H1 (cell line): ENCODE data around the gene SLC3A2. TPM values are rescaled to one million over a fixed set of nuclear protein-coding genes. Genes with fewer than 3 reads are reported as not detected.

ENCODE experiments used
- CTCF ChIA-PET: fragments of 300-600 bp; sonication (Branson Sonifier 250); formaldehyde crosslinking; loops from one replicate; lab custom pipeline; 2021; ENCODE audit not compliant: partially characterized antibody; lab: Charles Lee
- POLR2A ChIA-PET: fragments of 300-600 bp; sonication (Branson Sonifier 250); formaldehyde crosslinking; loops from one replicate; lab custom pipeline; 2021; ENCODE audit warnings: inconsistent platforms; ENCODE audit not compliant: partially characterized antibody; lab: Charles Lee
- DNase-seq, 2 experiments: peaks; one replicate each; pipeline versions ENCODE4 v3.0.0 to v3.0.0-alpha.2; 2010 to 2022; ENCODE audit warnings: low spot score in 2 of 2, low read depth in 1 of 2, mixed read lengths in 1 of 2
- FAIRE-seq: peaks from 2 replicates; lab custom pipeline; 2011; peaks lifted over from hg19 to GRCh38; lab: Jason Lieb, UNC
- H2AFZ ChIP-seq: 2 replicates; pipeline ENCODE4 v1.8.1; 2012; ENCODE audit warnings: low read length, inconsistent platforms
- H2AK5ac ChIP-seq: 2 replicates; pipeline ENCODE4 v1.6.1; 2013; ENCODE audit warnings: low read depth, low read length
- H2BK120ac ChIP-seq: replicated peaks from 2 replicates; pipeline ENCODE3; 2013; ENCODE audit warnings: low read depth, low read length, inconsistent platforms
- H2BK12ac ChIP-seq: 2 replicates; pipeline ENCODE4 v1.6.1; 2013; ENCODE audit warnings: low read depth, low read length
- H2BK15ac ChIP-seq: 2 replicates; pipeline ENCODE4 v1.6.1; 2013; ENCODE audit warnings: low read length
- H2BK20ac ChIP-seq: 2 replicates; pipeline ENCODE4 v1.6.1; 2013; ENCODE audit warnings: low read length
- H2BK5ac ChIP-seq: 2 replicates; pipeline ENCODE4 v1.6.1; 2013; ENCODE audit warnings: low read depth, low read length
- H3K14ac ChIP-seq: 2 replicates; pipeline ENCODE4 v1.6.1; 2013; ENCODE audit warnings: inconsistent platforms; ENCODE audit not compliant: insufficient read length
- H3K18ac ChIP-seq: 2 replicates; pipeline ENCODE4 v1.6.1; 2013; ENCODE audit warnings: low read length; ENCODE audit errors: extremely low read depth
- H3K23ac ChIP-seq: 2 replicates; pipeline ENCODE4 v1.6.1; 2013; ENCODE audit warnings: inconsistent platforms; ENCODE audit not compliant: insufficient read length
- H3K23me2 ChIP-seq: 2 replicates; pipeline ENCODE4 v1.6.1; 2013; ENCODE audit warnings: low read depth, low read length
- H3K27ac ChIP-seq: 2 replicates; pipeline ENCODE4 v1.6.1; 2011; ENCODE audit warnings: low read depth, low read length, inconsistent platforms
- H3K27me3 ChIP-seq, 4 experiments: replicated peaks in 1 of 4; 1 replicate in 1 of 4; 2 replicates in 3 of 4; pipeline versions ENCODE4 v1.6.1 to v1.8.1; 2011 to 2013; ENCODE audit warnings: low read length in 3 of 4, mild to moderate bottlenecking in 3 of 4, inconsistent platforms in 2 of 4, mixed read lengths in 2 of 4, moderate library complexity in 1 of 4; ENCODE audit not compliant: control insufficient read depth in 3 of 4, insufficient read depth in 3 of 4; ENCODE audit errors: extremely low read depth in 1 of 4
- H3K36me3 ChIP-seq, 4 experiments: 2 replicates each; pipeline versions ENCODE4 v1.6.1 to v1.8.1; 2011 to 2013; ENCODE audit warnings: mild to moderate bottlenecking in 4 of 4, low read length in 3 of 4, moderate library complexity in 2 of 4, control low read depth in 1 of 4, inconsistent platforms in 1 of 4; ENCODE audit not compliant: insufficient read depth in 4 of 4, control insufficient read depth in 2 of 4
- H3K4ac ChIP-seq: replicated peaks from 2 replicates; pipeline ENCODE3; 2013; ENCODE audit warnings: low read length, low read depth, mixed read lengths, inconsistent platforms; ENCODE audit not compliant: insufficient read length
- H3K4me1 ChIP-seq, 4 experiments: replicated peaks in 1 of 4; 1 replicate in 1 of 4; 2 replicates in 3 of 4; pipeline versions ENCODE4 v1.6.1 to v1.8.1; 2011 to 2013; ENCODE audit warnings: low read length in 3 of 4, inconsistent platforms in 2 of 4, mixed read lengths in 1 of 4; ENCODE audit not compliant: insufficient read depth in 4 of 4, control insufficient read depth in 3 of 4
- H3K4me2 ChIP-seq, 2 experiments: 2 replicates each; pipeline versions ENCODE4 v1.6.1 to v1.8.1; 2011 to 2013; ENCODE audit warnings: low read depth in 2 of 2, low read length in 2 of 2, control low read depth in 1 of 2, inconsistent platforms in 1 of 2, mild to moderate bottlenecking in 1 of 2; ENCODE audit not compliant: insufficient read depth in 1 of 2
- H3K4me3 ChIP-seq, 4 experiments: fragments of 200-600, 300-600 bp in 1 of 4; sonication (generic), shearing (Covaris generic), sonication (Bioruptor Twin) in 1 of 4; 2 replicates each; pipeline versions ENCODE4 v1.5.1 to v1.8.1; 2011 to 2016; ENCODE audit warnings: low read length in 4 of 4, low read depth in 3 of 4, control low read depth in 2 of 4, inconsistent platforms in 2 of 4, mild to moderate bottlenecking in 2 of 4, mixed read lengths in 1 of 4, moderate library complexity in 1 of 4; ENCODE audit not compliant: insufficient read depth in 2 of 4; ENCODE audit errors: extremely low read depth in 1 of 4
- H3K56ac ChIP-seq: replicated peaks from 2 replicates; pipeline ENCODE3; 2013; ENCODE audit warnings: low read depth, mild to moderate bottlenecking, mixed read lengths, low read length, inconsistent platforms; ENCODE audit not compliant: insufficient read length
- H3K79me1 ChIP-seq: 2 replicates; pipeline ENCODE4 v1.6.1; 2013; ENCODE audit warnings: low read depth, low read length, control low read depth
- H3K79me2 ChIP-seq, 2 experiments: 2 replicates each; pipeline versions ENCODE4 v1.6.1 to v1.8.1; 2012 to 2013; ENCODE audit warnings: low read length in 2 of 2, mild to moderate bottlenecking in 2 of 2, inconsistent platforms in 1 of 2; ENCODE audit not compliant: insufficient read depth in 2 of 2, control insufficient read depth in 1 of 2
- H3K9ac ChIP-seq, 4 experiments: replicated peaks in 1 of 4; 1 replicate in 1 of 4; 2 replicates in 3 of 4; pipeline versions ENCODE4 v1.6.1 to v1.8.1; 2011 to 2013; ENCODE audit warnings: low read depth in 3 of 4, low read length in 3 of 4, control low read depth in 2 of 4, mild to moderate bottlenecking in 2 of 4, moderate library complexity in 2 of 4, inconsistent platforms in 1 of 4; ENCODE audit errors: extremely low read depth in 1 of 4
- H3K9me3 ChIP-seq, 2 experiments: 2 replicates each; pipeline versions ENCODE4 v1.6.1 to v1.8.1; 2012 to 2013; ENCODE audit warnings: mild to moderate bottlenecking in 2 of 2, moderate library complexity in 2 of 2, control low read depth in 1 of 2, inconsistent platforms in 1 of 2, low read depth in 1 of 2, low read length in 1 of 2, mixed read lengths in 1 of 2; ENCODE audit not compliant: insufficient read depth in 2 of 2
- H4K20me1 ChIP-seq, 2 experiments: replicated peaks in 1 of 2; 2 replicates each; pipeline versions ENCODE3 to v1.8.1; 2011 to 2013; ENCODE audit warnings: inconsistent platforms in 2 of 2, low read length in 2 of 2, mild to moderate bottlenecking in 1 of 2; ENCODE audit not compliant: insufficient read depth in 2 of 2, control insufficient read depth in 1 of 2
- H4K5ac ChIP-seq: 2 replicates; pipeline ENCODE4 v1.6.1; 2013; ENCODE audit warnings: low read length, low read depth, mixed read lengths, inconsistent platforms; ENCODE audit not compliant: insufficient read length
- H4K8ac ChIP-seq: 2 replicates; pipeline ENCODE4 v1.8.0; 2013; ENCODE audit warnings: mild to moderate bottlenecking, moderate library complexity, low read length, inconsistent platforms; ENCODE audit not compliant: insufficient read depth; ENCODE audit errors: extremely low read depth
- H4K91ac ChIP-seq: replicated peaks from 2 replicates; pipeline ENCODE3; 2013; ENCODE audit warnings: low read length, mixed read lengths, inconsistent platforms; ENCODE audit not compliant: insufficient read length
- BRCA1 ChIP-seq: IDR thresholded peaks from 2 replicates; pipeline ENCODE4 v1.6.1; 2012; ENCODE audit warnings: low read depth, low read length, improper control_type of control experiment
- CHD1 ChIP-seq: IDR thresholded peaks from 2 replicates; pipeline ENCODE4 v1.6.1; 2012; ENCODE audit warnings: low read depth, low read length, improper control_type of control experiment
- GTF2F1 ChIP-seq: IDR thresholded peaks from 2 replicates; pipeline ENCODE4 v1.6.1; 2012; ENCODE audit warnings: low read depth, low read length, improper control_type of control experiment, borderline replicate concordance
- PHF8 ChIP-seq: fragments of 200-600 bp; sonication (generic); conservative IDR thresholded peaks from 2 replicates; pipeline ENCODE4 v1.7.1; 2012; ENCODE audit warnings: low read depth, mild to moderate bottlenecking, inconsistent platforms, low read length, moderate library complexity
- POLR2A ChIP-seq, 2 experiments: IDR thresholded peaks; 1 replicate in 1 of 2; 2 replicates in 1 of 2; pipeline ENCODE4 v1.6.1; 2011; ENCODE audit warnings: low read depth in 2 of 2, low read length in 2 of 2, mild to moderate bottlenecking in 2 of 2; ENCODE audit errors: control extremely low read depth in 1 of 2
- POU5F1 ChIP-seq: IDR thresholded peaks from 2 replicates; pipeline ENCODE4 v1.6.1; 2011; ENCODE audit warnings: low read depth, mild to moderate bottlenecking, low read length, moderate library complexity
- RBBP5 ChIP-seq: IDR thresholded peaks from 2 replicates; pipeline ENCODE4 v1.7.1; 2012; ENCODE audit warnings: low read depth, mild to moderate bottlenecking, inconsistent platforms, low read length, moderate library complexity, borderline replicate concordance
- SP1 ChIP-seq: IDR thresholded peaks from 2 replicates; pipeline ENCODE4 v1.6.1; 2011; ENCODE audit warnings: low read depth, low read length
- SRF ChIP-seq: IDR thresholded peaks from 2 replicates; pipeline ENCODE4 v1.6.1; 2011; ENCODE audit warnings: mild to moderate bottlenecking, low read depth, low read length, moderate library complexity
- YY1 ChIP-seq: IDR thresholded peaks from 2 replicates; pipeline ENCODE4 v1.6.1; 2011; ENCODE audit warnings: low read depth, mild to moderate bottlenecking, low read length
- WGBS, 2 experiments: shearing (Covaris generic) in 1 of 2; methylation state at CpG; one replicate each; pipeline versions ENCODE4 v1.1.6 to v1.1.7; 2013 to 2015; ENCODE audit warnings: low lambda C conversion rate in 2 of 2, mixed read lengths in 2 of 2, inconsistent platforms in 1 of 2, low coverage in 1 of 2, missing lambda C conversion rate in 1 of 2; ENCODE audit not compliant: insufficient replicate concordance in 2 of 2, insufficient coverage in 1 of 2, insufficient read length in 1 of 2; ENCODE audit errors: extremely low coverage in 1 of 2, missing lambda C conversion rate in 1 of 2; 5-methylcytosine and 5-hydroxymethylcytosine counted together
- polyA plus RNA-seq, 7 experiments: library from polyadenylated mRNA; depleted of rRNA in 3 of 7; stranded (reverse) in 5 of 7; unstranded in 2 of 7; fragments of >200 nt in 5 of 7; fragments of 200-250 nt in 2 of 7; gene quantifications; 1 replicate in 5 of 7; 2 replicates in 1 of 7; 4 replicates in 1 of 7; pipeline versions ENCODE4 v1.2.1 to v1.2.3, GENCODE V29; 2011 to 2013; ENCODE audit warnings: missing spikeins in 2 of 7, mixed read lengths in 2 of 7
- total RNA-seq: library from RNA; stranded (reverse); fragmentation: NEBNext Ultra II Directional; extraction: Animal tissue kit (Norgen Biotek cat#: 25700); gene quantifications from 2 replicates; pipeline ENCODE4 v1.2.1, GENCODE V29; 2021
- TF ChIP-seq, protein P1 (sequence below): IDR thresholded peaks from 2 replicates; pipeline ENCODE4 v1.6.1; 2011; ENCODE audit warnings: low read length, improper control_type of control experiment

SLC3A2 gene
- total and polyA plus RNA-seq, 2 of the 8 experiments (the other 6 are each of a cell fraction or from before 2014, with no cell fraction given): 410 to 435 TPM

DNA sequence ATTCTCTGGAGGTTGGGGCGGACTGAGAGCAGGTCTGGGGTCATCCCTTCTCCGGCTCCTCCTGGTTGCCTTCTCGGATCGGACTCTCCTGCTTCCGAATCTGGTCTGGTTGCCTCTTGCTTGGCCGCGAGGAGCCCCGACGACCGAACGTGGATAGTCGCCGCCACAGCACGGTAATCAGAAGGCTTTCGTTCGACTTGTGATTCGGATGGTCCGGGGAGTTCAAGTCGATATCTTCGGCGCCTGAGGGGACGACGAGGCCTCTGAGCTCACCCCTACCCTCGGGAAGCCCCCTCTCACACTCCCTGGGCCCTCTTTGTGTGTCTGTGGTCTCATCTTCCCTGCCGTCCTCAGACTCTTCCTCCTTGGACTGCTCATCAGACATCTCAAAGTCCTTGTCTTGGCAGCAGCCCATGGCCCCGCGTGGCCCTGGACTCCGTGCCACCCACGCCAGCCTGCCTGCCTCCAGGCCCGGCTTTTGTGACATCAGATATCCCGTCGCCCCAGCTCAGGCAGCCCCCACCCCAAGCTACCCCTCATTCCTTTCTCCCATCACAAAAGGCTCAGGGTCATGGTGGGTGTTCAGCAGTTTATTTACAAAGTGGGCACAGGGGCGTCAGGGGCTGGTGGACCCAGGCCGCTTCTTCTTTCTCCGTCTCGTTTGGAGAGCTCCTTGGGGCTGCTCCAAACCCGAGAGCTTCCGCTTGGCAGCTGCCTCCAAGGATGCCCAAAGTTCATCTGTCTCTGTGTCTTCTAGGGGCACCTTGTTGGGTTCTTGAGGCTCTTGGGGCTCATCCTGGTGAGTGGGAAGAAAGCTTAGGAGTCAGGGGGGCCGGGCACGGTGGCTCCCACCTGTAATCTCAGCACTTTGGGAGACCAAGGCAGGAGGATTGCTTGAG is 48.1 kb upstream of the SLC3A2 start, which contains the start of gene TEX54:
TSS of gene TEX54 (minus strand) at position 506 of the 899 bp plus-strand sequence.
- Histone ChIP-seq H3K79me1 (peaks cover 12% of the 10 kb centered on the region), H3K27me3 (no peaks in the 10 kb centered on the region), H4K20me1 (peaks cover 5 to 12% of the 10 kb centered on the region in 2 experiments), H2BK15ac (no peak within 1 kb of the TSS), H3K4me1 (peaks cover 0 to 17% (median 2%) of the 10 kb centered on the region in 4 experiments; a peak in 2 of 7 replicates), H3K56ac (peak within 1 kb of the TSS; percentile 65), H3K36me3 (peaks cover 21 to 33% (median 30%) of the 10 kb centered on the region in 4 experiments), H3K27ac (peak within 1 kb of the TSS; percentile 95), H2AK5ac (no peak within 1 kb of the TSS), H2BK120ac (no peak within 1 kb of the TSS), H2AFZ (peak within 1 kb of the TSS; percentile 21; the same call in 1 of the 2 replicates), H2BK20ac (no peak within 1 kb of the TSS), H3K9ac (peak within 1 kb of the TSS; percentile 88 to 92 (median 90)), H3K23ac (no peak within 1 kb of the TSS), H4K5ac (peak within 1 kb of the TSS; percentile 75), H3K18ac (peak within 1 kb of the TSS; percentile 90), H4K91ac (peak within 1 kb of the TSS; percentile 59), H3K4me2 (peak within 1 kb of the TSS; percentile 74 to 97), H3K23me2 (peaks cover 7% of the 10 kb centered on the region), H4K8ac (peak within 1 kb of the TSS; percentile 99), H3K4me3 (peak within 1 kb of the TSS; percentile 76 to 94 (median 92)), H3K14ac (no peak within 1 kb of the TSS), H2BK12ac (no peak within 1 kb of the TSS), H3K79me2 (peaks cover 7 to 27% of the 10 kb centered on the region in 2 experiments; a peak in 3 of 4 replicates), H2BK5ac (peak within 1 kb of the TSS; percentile 81; the same call in 1 of the 2 replicates), H3K9me3 (no peaks in the 10 kb centered on the region), H3K4ac (no peak within 1 kb of the TSS)
- POLR2A ChIA-PET: interaction anchor here (0.6 to 13.8 kb wide), 39 partner anchors 8 to 1042 kb away, joined by 3 to 398 read pairs (median 5); partner anchors contain the start of genes C11orf98, CSKMT, EEF1G and HNRNPUL2
- FAIRE-seq (no peak), DNase-seq (no peak)
- CTCF ChIA-PET: interaction anchor here (0.7 to 1.4 kb wide), 5 partner anchors 9 to 165 kb away, joined by 3 to 5 read pairs (median 4); no protein-coding TSS in a partner anchor
- WGBS, 2 experiments: 21% methylated on average over 37 of the region's 40 CpGs; no CpG with 5 or more reads in 1 of the 2 experiments
- TF ChIP-seq YY1 (no peak), SRF (no peak), CHD1 (no peak), PHF8 (0 out of 2 replicates have a peak, but pooled peaks have one; percentile 58), GTF2F1 (no peak), SP1 (no peak), POU5F1 (no peak), BRCA1 (no peak), POLR2A (IDR thresholded peaks at IDR 0.05; ENCODE audit: control extremely low read depth in 1 of 2, low read depth in 2 of 2, low read length in 2 of 2) (peak; percentile 17 to 41; a peak in 2 of 3 replicates), RBBP5 (no peak)
- TF ChIP-seq, protein P1, sequence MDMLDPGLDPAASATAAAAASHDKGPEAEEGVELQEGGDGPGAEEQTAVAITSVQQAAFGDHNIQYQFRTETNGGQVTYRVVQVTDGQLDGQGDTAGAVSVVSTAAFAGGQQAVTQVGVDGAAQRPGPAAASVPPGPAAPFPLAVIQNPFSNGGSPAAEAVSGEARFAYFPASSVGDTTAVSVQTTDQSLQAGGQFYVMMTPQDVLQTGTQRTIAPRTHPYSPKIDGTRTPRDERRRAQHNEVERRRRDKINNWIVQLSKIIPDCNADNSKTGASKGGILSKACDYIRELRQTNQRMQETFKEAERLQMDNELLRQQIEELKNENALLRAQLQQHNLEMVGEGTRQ: no peak
